NCI-H1417 (cell line): ENCODE measurements around the gene DGKI.

Experiments used
- DNase-seq, 3 experiments: peaks; one replicate each; lab custom pipeline; 2025; lab: John Stamatoyannopoulos, UW

DGKI gene

DNA sequence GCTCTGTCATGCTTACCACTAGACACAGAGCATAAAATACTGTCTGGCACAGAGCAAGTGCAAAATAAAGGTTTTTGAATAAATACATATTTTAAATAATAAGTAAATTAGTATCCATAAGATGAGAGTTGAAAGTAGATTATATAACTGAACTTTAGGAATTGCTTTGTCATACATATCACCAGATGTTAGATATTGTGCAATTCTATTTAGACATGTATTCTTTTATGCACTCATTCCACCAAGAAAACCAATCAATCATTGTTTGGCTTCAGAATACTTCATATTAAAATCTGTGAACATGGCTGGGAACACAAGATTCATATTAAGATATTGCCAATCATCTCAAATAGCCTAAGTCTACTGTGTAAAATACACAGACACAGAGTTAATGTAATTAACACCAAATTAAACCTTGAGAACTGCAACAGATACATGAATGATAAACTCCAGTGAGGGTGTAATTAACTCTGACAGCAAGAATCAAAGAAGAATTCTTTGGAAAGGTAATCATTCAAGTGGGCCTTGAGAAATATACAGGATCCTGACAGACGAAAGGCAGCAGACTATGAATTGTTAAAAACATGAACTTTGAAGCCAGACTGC is 302.2 kb downstream of the DGKI start:
- no peak for DNase-seq

DNA sequence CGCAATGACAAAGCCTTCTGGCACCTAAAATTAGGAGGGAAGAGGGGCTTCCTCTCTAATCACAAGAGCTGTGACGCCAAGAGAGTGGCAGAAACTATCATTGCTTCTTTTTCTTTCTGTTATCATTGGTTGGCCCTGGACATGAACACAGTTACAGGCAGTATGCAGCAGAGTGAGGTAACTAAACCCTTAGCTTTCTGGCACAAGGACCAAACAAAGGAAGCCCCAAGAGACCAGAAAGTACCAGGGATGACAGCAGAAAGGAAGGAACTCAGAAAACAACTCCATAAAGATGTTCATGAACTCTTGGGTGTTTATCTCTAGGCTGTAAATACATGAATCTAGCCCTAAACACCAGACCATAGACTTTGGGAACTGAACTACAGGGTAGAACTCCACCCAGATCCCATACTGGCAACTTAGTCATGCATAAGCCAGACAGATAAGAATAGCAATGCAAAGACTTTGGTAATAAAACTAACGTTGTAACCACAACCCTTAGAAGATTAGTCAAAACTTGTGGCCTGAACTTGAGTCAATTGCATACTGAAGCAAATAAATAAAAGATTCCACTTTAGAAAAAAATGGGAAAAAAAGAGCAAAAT is 307.6 kb downstream of the DGKI start:
- DNase-seq: no peak

DNA sequence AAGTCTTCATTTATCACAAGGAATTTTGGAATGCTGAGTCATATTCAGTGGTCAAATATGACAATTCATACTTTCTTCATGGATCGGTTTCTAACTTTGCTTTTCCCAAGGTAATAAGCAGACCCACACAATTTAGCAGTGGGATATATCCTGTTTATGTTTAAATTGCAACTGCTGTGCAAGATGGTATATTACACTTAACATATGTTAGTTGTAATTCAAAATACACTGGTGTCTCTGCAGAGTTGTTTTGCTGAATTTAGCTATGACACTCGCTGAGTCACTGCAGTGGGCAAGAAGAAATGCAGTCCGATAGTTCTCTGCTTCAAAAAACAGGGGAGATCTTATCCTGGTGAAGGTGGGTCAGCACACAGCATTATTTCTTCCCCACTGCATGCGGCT is 308.4 kb downstream of the DGKI start:
- DNase-seq: no peak

DNA sequence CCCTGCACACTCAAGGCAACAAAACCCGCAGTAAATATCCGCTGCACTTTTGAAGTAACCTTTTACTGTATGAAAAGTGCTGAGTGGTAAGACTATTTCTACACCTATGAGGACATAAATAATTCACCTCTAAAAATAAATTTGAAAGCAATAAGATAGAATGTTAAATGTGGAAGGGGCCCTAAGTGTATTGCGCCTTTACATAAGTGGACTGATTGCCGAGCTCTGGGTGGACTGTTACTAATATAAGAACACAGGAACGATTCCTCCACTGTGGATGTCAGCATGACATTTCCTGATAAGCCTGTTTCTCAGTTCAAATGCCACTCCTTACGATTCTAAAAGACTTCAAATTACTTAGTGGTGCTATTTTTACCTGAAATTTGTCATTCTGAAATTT is 311.2 kb downstream of the DGKI start:
- DNase-seq: no peak

DNA sequence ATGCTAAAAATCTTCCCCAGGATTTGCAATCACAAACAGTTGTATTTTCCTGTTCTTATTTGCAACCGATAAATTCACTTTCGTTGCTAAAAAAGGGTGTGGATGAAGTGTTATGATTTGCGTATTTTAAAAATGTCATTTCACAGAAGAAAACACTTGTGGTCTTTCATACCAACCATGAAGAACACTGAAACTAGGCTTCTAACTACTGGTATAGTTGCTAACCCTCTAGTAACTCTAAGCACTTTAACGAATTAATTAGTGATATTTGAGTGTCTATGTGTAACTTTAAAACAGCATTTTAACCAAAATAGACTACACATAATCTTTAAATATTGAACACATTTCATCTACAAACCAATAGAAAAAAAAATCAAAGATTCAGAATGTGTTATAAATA is 315.1 kb downstream of the DGKI start:
- no peak for DNase-seq

- DNase-seq: no peak
Observed at GRCh38 chr7:137527634-137528033, 319.1 kb downstream of the DGKI start.

DNA sequence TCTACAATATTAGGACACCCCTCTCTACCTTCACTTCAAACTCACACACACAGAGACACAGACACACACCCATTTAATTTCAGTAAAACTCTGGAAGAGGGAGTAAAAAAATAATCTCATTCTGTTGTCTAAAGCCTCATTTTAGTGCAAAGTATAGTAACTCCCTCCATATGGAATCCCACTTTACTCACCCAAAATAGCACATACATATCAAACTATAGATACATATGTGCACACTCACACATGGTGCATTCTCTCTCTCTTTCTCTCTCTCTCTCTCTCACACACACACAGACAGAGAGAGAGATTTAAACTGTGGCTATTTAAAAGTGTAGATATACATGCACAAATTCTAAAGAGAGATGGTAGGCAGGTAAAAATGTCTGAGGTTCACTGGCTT is 323.6 kb downstream of the DGKI start:
- no peak for DNase-seq

- no peak for DNase-seq
Observed at GRCh38 chr7:137521451-137521850, 325.3 kb downstream of the DGKI start.

- DNase-seq: no peak
Observed at GRCh38 chr7:137519947-137520346, 326.8 kb downstream of the DGKI start.

DNA sequence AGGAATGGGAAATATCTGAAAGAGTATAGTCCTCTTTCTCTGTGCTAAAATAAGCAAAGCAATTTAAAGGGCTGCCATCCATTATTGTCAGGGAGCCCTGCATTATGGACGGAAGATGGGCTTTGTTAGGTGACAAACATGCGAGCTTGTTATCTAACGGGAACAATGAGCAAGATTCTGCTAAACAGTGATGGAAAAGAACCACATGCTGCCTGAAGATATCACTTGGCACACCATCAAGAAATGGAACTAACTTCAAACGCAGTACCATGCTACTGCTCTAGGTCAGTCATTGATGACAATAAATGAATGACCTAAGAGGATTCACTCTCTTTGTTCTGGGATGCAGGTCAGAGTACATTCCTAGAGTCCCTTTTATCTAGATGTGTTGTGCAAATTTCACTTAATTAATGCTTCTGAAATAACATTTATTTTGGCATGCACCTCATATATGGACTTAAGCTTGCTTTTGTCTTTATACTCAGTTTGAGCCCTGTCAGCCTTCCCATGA is 327.5 kb downstream of the DGKI start:
- DNase-seq: no peak

DNA sequence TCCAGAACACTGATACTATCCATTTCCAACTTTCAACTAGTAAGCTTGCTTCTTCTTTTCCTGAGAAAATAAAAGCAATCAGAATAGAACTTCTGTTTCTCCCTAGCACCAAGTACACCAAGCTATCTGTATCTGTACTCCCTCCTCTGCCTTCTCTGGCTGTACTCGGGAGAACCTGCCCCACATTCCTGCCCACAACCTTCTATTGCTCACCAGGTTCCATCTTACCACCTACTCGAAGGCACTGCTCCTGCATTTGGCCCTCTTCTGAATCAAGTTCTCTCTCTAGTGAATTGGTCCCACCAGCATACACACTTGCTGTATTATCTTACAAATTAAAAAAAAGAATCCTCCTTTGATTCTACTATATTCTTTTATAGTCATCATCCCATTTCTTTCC is 333.7 kb downstream of the DGKI start:
- no peak for DNase-seq

- no peak for DNase-seq
Observed at GRCh38 chr7:137507096-137507495, 339.7 kb downstream of the DGKI start.

DNA sequence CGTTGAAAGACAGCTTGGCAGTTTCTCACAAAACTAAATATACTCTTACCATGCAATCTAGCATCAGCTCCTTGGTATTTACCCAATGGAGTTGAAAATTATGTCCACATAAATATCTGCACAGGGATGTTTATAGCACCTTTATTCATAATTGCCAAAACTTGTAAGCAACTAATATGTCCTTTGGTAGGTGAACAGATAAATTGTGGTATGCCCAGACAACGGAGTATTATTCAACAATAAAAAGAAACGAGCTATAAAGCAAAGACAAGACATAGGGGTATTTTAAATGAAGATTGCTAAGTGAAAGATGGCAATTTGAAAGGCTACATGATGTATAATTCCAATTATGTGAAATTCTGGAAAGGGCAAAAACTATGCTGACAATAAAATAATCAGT is 340.7 kb downstream of the DGKI start:
- DNase-seq: no peak

DNA sequence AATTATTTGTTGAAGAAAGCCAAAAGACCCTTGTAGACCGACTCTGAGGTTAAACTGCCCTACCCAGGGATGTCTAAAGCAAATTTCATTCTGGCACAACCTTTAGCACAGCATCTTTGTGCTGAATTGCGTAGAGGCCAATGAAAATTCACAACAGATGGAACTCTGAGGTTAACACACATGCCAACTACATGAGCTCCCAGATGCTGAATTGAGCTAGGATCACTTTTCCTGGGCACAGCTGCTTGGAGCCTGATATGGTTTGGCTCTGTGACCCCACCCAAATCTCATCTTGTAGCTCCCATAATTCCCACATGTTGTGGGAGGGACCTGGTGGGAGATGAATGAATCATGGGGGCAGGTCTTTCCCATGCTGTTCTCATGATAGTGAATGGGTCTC is 345.2 kb downstream of the DGKI start:
- no peak for DNase-seq

DNA sequence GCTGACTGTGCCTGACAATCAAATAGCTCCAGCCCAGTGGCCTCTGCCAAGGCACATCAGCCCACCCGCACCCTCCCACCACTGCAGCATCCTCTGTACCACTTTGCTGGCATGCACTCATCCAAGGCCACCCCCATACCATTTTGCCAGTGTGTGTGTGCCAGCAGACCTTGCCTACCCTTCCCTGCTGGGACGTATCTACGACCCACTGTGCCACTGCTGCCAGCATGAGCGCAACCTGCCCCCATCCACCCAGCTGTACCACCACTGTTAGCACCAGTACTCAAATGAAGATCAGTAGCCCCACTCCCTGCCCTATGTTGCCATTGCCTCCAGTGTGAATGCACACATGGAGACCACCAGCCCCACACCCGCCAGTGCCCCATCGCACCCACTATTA is 353.9 kb downstream of the DGKI start:
- DNase-seq: no peak

DNA sequence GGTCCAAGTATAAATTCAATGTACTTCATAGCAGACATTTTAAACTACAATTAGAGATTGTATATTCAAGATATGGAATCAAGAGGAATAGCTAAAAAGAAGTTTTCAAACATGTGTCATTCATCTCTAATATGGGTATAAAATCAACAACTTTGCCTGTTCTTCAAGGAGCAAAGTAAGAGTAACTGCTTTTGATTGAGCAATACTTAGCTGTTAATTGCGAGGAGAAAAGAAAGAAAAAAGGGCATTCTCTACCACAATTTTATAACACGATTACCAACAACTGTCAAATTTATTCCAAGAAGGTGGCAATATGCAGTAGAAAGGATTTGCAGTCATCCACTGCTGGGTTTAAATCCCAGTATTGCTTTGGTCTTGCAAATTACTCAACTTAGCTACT is 356.9 kb downstream of the DGKI start:
- DNase-seq: no peak

GRCh38 chr7:137488038-137488437 is 358.7 kb downstream of the DGKI start:
- DNase-seq: no peak

DNA sequence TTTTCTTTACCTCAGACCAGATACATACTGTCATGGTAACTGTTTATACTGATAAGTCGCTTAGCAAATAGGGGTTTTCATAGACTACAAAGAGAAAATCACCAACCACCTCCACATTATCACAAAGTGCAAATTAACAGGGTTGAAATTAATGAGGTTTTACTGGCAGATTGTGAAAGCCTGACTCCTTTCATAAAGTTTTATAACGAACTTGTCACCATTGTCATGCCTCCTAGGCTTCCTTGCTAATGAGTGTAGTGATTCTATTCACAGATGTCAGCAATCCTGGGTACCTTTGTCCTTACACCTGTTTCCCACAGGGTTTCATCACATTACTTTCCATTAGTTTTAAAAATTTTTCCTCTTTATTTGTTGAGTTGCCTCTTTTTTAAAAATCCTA is 361.0 kb downstream of the DGKI start:
- DNase-seq: peak in 1 of 3 experiments; percentile 9

DNA sequence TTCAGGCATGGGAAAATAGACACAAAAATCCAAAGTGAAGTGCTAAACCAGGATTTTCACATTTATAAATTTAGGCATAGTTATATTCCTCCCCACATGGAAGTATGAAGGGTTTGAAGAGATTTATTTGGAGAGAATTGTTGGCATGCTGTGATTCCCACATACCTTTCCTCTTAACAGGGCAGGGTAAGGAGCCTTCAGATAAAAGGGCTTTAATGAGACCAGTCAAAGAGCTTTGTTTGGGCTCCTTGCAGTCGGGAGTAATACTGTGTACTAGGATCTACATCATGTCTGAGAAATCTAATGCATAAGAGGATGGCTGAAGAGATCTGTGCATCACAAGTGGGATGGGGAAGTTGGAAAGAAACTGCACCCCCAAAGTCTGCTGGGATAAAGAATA is 362.4 kb downstream of the DGKI start:
- no peak for DNase-seq

GRCh38 chr7:137482466-137482865 is 364.3 kb downstream of the DGKI start:
- no peak for DNase-seq

GRCh38 chr7:137480824-137481365 is 365.9 kb downstream of the DGKI start:
- peak in 1 of 3 experiments; percentile 14 for DNase-seq

- DNase-seq: no peak
Observed at GRCh38 chr7:137480401-137480800, 366.4 kb downstream of the DGKI start.

DNA sequence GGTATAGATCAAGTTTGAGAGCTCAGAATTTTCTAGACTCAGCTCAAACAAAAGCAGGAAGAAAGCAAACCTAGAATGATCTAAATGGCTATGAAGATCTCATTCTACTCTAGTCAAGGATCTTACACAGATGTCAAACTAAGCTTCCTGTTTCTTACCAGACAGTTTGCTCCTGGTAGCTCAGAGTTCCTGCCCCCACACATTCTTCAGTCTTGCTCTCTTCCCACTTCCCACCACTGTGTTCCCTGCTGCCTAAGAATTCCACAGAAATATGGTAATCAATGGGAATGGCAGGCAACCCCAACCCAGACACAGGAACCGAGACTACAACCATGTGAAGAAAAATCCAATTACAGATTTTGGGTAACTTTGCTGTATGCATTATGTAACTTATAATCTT is 369.8 kb downstream of the DGKI start:
- no peak for DNase-seq

DNA sequence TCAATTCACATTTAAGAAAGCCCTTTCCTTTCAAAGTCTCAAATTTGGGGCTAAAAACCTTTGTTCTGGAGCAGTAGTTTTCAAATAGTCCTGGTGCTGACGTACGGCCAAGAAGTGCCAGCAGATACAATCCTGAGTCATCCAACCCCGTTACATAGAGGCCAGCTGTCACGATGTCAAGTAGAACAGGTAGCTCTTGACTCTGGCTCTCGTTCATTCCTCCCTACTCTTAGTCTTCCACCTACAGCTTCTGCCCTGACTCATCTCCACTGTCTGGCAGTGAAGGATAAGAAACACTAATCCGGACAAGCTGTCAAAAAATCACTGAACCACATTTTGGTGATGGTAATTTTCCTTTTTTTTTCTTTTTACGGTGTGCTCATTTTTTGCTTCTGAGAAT is 370.8 kb downstream of the DGKI start:
- DNase-seq: no peak
